ENCODE results near the gene DHTKD1. TPM values are rescaled to one million over a fixed set of nuclear protein-coding genes. Genes with fewer than 3 reads are reported as not detected.

The DHTKD1 gene
- total RNA-seq, 1 donor, result 30.7 TPM

- TF ChIP-seq CTCF (IDR thresholded peaks at IDR 0.05; ENCODE audit: insufficient read depth, low read depth, low read length), result no peak
- DNase-seq (ENCODE audit: low read depth), result no peak
- H3K4me3 ChIP-seq (ENCODE audit: low read depth, low read length), result no peak overlapping the region
These were observed 20.2 kb upstream of the DHTKD1 start for GRCh38 chr10:12048547-12048946.

GRCh38 chr10:12050528-12050927, 18.2 kb upstream of the DHTKD1 start:
- no peak for TF ChIP-seq CTCF (IDR thresholded peaks at IDR 0.05; ENCODE audit: insufficient read depth, low read depth, low read length)
- no peak for DNase-seq (ENCODE audit: low read depth)
- no peak overlapping the region for H3K4me3 ChIP-seq (ENCODE audit: low read depth, low read length)

GRCh38 chr10:12051241-12051640, 17.5 kb upstream of the DHTKD1 start:
- TF ChIP-seq CTCF (IDR thresholded peaks at IDR 0.05; ENCODE audit: insufficient read depth, low read depth, low read length), result no peak
- no peak overlapping the region for H3K4me3 ChIP-seq (ENCODE audit: low read depth, low read length)
- DNase-seq (ENCODE audit: low read depth), result no peak

GRCh38 chr10:12055732-12056131, 13.0 kb upstream of the DHTKD1 start:
- no peak overlapping the region for H3K4me3 ChIP-seq (ENCODE audit: low read depth, low read length)
- no peak for DNase-seq (ENCODE audit: low read depth)
- TF ChIP-seq CTCF (IDR thresholded peaks at IDR 0.05; ENCODE audit: insufficient read depth, low read depth, low read length), result no peak

GRCh38 chr10:12056748-12057147, 12.0 kb upstream of the DHTKD1 start:
- no peak for TF ChIP-seq CTCF (IDR thresholded peaks at IDR 0.05; ENCODE audit: insufficient read depth, low read depth, low read length)
- H3K4me3 ChIP-seq (ENCODE audit: low read depth, low read length), result no peak overlapping the region
- DNase-seq (ENCODE audit: low read depth), result no peak

GRCh38 chr10:12061124-12061523, 7.6 kb upstream of the DHTKD1 start:
- no peak overlapping the region for H3K4me3 ChIP-seq (ENCODE audit: low read depth, low read length)
- no peak for DNase-seq (ENCODE audit: low read depth)
- no peak for TF ChIP-seq CTCF (IDR thresholded peaks at IDR 0.05; ENCODE audit: insufficient read depth, low read depth, low read length)

GRCh38 chr10:12062754-12063482, 5.8 kb upstream of the DHTKD1 start:
- DNase-seq (ENCODE audit: low read depth), result no peak
- TF ChIP-seq CTCF (IDR thresholded peaks at IDR 0.05; ENCODE audit: insufficient read depth, low read depth, low read length), result no peak
- no peak overlapping the region for H3K4me3 ChIP-seq (ENCODE audit: low read depth, low read length)

Measured in fibroblast of villous mesenchyme (primary cell).